Measurements from ENCODE around the gene KRTAP4-11.

GRCh38 chr17:41126412-41126811 is 8.2 kb upstream of the KRTAP4-11 start:
- no peak for TF ChIP-seq CTCF (IDR thresholded peaks at IDR 0.05; ENCODE audit: insufficient read depth, low read length, poor library complexity, severe bottlenecking)
- no peak for TF ChIP-seq EZH2phosphoT487 (conservative IDR thresholded peaks at IDR 0.05; ENCODE audit: low read length)

Measured in SU-DHL-6 (cell line).